ENCODE measurements around the gene EML5.

- no peak for TF ChIP-seq POLR2A (IDR thresholded peaks at IDR 0.05)
- no peak for TF ChIP-seq EP300 (IDR thresholded peaks at IDR 0.05)
- TF ChIP-seq CTCF (IDR thresholded peaks at IDR 0.05), result no peak
- TF ChIP-seq POLR2AphosphoS5 (IDR thresholded peaks at IDR 0.05), result no peak
Measured at GRCh38 chr14:88785911-88786310, 6.8 kb downstream of the EML5 start.

Data from sigmoid colon (tissue), 4 donors.